NB4 (cell line): ENCODE data around the gene CFTR.

Experiments used
- DNase-seq: peaks from one replicate; pipeline ENCODE4 v3.0.0; 2010; ENCODE audit warnings: low read depth
- H3K4me3 ChIP-seq: one replicate; pipeline ENCODE4 v1.5.1; 2011; ENCODE audit warnings: mild to moderate bottlenecking, low read depth, low read length, moderate library complexity
- CTCF ChIP-seq: IDR thresholded peaks from one replicate; pipeline ENCODE4 v1.5.1; 2012; ENCODE audit warnings: low read depth, low read length
- MYC ChIP-seq: IDR thresholded peaks from 2 replicates; pipeline ENCODE4 v1.6.1; 2011; ENCODE audit warnings: low read depth, low read length
- POLR2A ChIP-seq: IDR thresholded peaks from 2 replicates; pipeline ENCODE4 v1.6.1; 2011; ENCODE audit warnings: mild to moderate bottlenecking; ENCODE audit not compliant: insufficient read length; ENCODE audit errors: extremely low read depth
- TF ChIP-seq, protein P1 (sequence below): IDR thresholded peaks from 2 replicates; pipeline ENCODE4 v1.6.1; 2011; ENCODE audit warnings: low read depth, low read length

The CFTR gene

DNA sequence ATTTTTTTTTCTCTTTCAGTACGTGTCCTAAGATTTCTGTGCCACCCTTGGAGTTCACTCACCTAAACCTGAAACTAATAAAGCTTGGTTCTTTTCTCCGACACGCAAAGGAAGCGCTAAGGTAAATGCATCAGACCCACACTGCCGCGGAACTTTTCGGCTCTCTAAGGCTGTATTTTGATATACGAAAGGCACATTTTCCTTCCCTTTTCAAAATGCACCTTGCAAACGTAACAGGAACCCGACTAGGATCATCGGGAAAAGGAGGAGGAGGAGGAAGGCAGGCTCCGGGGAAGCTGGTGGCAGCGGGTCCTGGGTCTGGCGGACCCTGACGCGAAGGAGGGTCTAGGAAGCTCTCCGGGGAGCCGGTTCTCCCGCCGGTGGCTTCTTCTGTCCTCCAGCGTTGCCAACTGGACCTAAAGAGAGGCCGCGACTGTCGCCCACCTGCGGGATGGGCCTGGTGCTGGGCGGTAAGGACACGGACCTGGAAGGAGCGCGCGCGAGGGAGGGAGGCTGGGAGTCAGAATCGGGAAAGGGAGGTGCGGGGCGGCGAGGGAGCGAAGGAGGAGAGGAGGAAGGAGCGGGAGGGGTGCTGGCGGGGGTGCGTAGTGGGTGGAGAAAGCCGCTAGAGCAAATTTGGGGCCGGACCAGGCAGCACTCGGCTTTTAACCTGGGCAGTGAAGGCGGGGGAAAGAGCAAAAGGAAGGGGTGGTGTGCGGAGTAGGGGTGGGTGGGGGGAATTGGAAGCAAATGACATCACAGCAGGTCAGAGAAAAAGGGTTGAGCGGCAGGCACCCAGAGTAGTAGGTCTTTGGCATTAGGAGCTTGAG, at the start of gene CFTR:
CFTR (plus strand) TSS at position 801 of the 830 bp plus-strand sequence. CDS start 70 bp downstream, outside the sequence.
- no peak for DNase-seq
- TF ChIP-seq MYC (no peak), CTCF (no peak), POLR2A (no peak)
- TF ChIP-seq, protein P1, sequence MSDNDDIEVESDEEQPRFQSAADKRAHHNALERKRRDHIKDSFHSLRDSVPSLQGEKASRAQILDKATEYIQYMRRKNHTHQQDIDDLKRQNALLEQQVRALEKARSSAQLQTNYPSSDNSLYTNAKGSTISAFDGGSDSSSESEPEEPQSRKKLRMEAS = no peak
- no peak within 1 kb of the TSS for H3K4me3 ChIP-seq

DNA sequence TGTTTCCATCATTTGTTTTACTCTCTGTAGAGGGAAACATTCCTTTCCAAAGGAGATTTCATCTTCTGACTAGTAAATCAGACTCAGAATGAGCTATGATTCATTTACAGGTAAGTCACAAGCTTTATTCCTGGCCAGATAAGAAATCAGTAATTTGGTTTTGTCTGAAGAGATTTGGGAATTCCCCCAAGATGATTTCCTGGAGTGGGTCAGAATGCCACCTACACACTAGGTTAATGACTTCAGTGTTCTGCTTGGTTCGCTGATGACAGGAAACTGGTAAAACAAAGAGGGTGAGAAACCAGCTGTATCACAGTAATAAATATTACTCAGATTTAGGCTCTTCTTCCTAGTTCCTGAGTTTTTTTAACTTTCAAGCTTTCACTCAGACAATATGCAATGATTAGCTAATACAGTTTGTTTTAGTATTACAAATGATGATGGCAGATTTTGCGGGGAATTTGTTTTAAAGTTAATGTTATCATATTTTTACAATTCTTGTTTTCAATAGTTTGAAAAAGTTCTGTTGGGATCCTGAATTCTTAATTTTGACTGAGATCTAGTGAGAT, 44.3 kb upstream of the CFTR start:
- no peak overlapping the region for H3K4me3 ChIP-seq
- DNase-seq = no peak
- TF ChIP-seq, protein P1 = no peak
- TF ChIP-seq CTCF (no peak), POLR2A (no peak), MYC (no peak)

DNA sequence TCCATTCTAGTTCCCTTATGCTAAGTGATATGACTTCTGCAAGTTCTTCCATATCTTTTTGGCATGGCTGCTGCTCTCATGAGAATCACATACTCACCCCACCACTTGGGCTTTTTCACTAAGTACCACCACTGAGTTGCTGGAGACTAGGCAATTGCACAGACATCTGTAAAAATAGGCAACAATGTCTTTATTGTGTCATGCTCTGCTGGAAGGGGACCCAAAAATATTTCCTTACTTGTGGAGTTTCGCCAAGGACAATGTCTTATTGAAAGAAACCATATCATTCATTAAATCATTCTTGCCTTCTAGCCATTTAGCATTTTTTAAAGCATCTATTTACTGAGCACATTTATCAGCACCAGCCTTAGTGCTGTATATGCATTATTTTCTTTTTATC, 35.2 kb upstream of the CFTR start:
- TF ChIP-seq CTCF = no peak
- TF ChIP-seq MYC = no peak
- no peak for TF ChIP-seq POLR2A
- TF ChIP-seq, protein P1 = no peak
- no peak for DNase-seq
- no peak overlapping the region for H3K4me3 ChIP-seq

DNA sequence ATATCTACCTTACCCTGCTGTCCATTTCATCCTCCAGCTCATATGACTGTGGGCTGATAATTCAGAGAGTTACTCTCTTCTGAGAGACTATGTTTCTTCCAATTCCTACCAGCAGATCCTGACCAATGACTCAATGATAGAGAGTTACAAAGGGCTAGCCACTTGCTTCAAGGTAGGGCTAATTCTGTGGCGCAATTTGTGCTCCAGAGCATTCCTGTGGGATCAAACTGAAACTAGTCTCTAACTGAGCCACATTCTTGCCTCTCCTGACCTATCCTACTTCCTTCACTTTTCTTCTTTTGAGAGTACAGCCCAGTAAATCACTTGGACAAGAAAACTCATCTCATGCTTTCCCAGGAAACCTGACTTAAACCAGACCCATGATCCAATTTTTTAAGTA, 34.6 kb upstream of the CFTR start:
- no peak for DNase-seq
- no peak overlapping the region for H3K4me3 ChIP-seq
- no peak for TF ChIP-seq CTCF
- TF ChIP-seq MYC = no peak
- no peak for TF ChIP-seq POLR2A

DNA sequence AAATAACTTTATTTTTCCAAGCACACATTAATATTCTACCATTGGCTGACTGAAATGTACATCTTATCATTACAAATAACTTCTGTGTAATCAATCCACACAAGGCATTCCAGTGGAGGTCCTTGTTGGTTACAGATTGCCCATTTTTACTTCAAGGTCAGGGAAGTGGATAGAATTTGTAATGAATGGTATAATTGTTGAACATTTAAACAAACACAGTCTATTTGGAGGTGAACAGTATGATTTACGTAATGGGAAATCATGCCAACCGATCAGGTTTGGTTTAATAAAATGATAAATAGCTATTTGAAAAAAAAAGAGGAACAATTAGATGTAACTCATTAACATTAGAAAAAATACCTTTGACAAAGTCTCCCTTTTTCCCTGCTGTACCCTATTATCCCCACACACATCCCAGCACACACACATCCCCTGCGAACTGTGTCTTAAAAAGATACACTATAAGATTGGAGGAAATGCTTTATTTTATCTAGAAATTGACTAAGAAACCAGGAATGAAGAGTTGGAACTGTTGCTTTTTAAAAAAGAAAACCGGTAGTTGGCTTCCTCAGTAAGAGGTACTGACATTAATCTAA, 33.5 kb upstream of the CFTR start:
- no peak for TF ChIP-seq POLR2A
- TF ChIP-seq, protein P1 = no peak
- DNase-seq = no peak
- H3K4me3 ChIP-seq = no peak overlapping the region

DNA sequence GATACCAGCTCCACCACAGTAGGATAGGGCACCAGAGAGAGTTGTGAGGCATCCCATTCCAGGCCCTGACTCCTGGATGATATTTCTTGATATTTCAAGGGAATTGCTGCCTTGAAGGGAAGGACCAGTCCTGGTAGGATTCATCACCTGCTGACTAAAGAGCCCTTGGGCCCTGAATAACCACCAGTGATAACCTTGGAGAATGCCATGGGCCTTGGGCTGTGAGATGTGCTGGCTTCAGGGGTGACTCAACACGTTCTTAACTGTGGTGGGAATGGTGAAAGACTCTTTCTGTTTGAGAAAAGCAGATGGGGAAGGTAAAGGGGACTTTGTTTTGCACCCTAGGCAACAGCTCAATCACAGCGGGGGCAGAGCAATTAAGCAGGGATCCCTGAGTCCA, 31.2 kb upstream of the CFTR start:
- H3K4me3 ChIP-seq = no peak overlapping the region
- DNase-seq = no peak
- TF ChIP-seq CTCF = no peak
- no peak for TF ChIP-seq MYC
- TF ChIP-seq, protein P1 = no peak
- no peak for TF ChIP-seq POLR2A
